Mesothelial cell of epicardium (in vitro differentiated cells): ENCODE results near the gene SAMD14. TPM values are rescaled to one million over a fixed set of nuclear protein-coding genes. Genes with fewer than 3 reads are reported as not detected.

Experiments used
- DNase-seq, 2 experiments: peaks; one replicate each; pipeline ENCODE4 v3.0.0; 2021; ENCODE audit warnings: low spot score in 2 of 2; ENCODE audit not compliant: unreplicated experiment in 2 of 2
- H3K27ac Mint-ChIP-seq: 2 replicates; pipeline ENCODE4 v1.8.0; 2021; ENCODE audit warnings: mixed read lengths
- H3K27me3 Mint-ChIP-seq: 2 replicates; pipeline ENCODE4 v1.8.0; 2021; ENCODE audit warnings: low read depth, mixed read lengths
- H3K36me3 Mint-ChIP-seq: 2 replicates; pipeline ENCODE4 v1.8.0; 2021; ENCODE audit warnings: mixed read lengths
- H3K4me1 Mint-ChIP-seq: 2 replicates; pipeline ENCODE4 v1.8.0; 2021; ENCODE audit warnings: mixed read lengths
- H3K4me3 Mint-ChIP-seq: 2 replicates; pipeline ENCODE4 v1.8.0; 2021; ENCODE audit warnings: mild to moderate bottlenecking, moderate library complexity, mixed read lengths
- H3K9me3 Mint-ChIP-seq: 2 replicates; pipeline ENCODE4 v1.8.0; 2021; ENCODE audit warnings: mixed read lengths
- CTCF ChIP-seq: fragments of 200-600 bp; sonication (generic); IDR thresholded peaks from one replicate; pipeline ENCODE4 v1.5.0; 2021; ENCODE audit warnings: antibody characterized with exemption; ENCODE audit not compliant: unreplicated experiment
- total RNA-seq: library from RNA; stranded (reverse); gene quantifications from 3 replicates; pipeline ENCODE4 v1.2.1, GENCODE V29; 2021

Gene SAMD14
- total RNA-seq, 1 donor from 2014 or later = 19.4 TPM

GRCh38 chr17:50098583-50098982 lies 31.4 kb downstream of the SAMD14 start:
- Mint-ChIP-seq H3K27me3 (no peaks in the 10 kb centered on the region), H3K4me3 (no peak overlapping the region), H3K4me1 (peaks cover 33% of the 10 kb centered on the region), H3K9me3 (no peaks in the 10 kb centered on the region), H3K36me3 (peaks cover 7% of the 10 kb centered on the region), H3K27ac (no peak overlapping the region)
- DNase-seq = no peak
- TF ChIP-seq CTCF = no peak

- H3K4me1 Mint-ChIP-seq = peaks cover 33% of the 10 kb centered on the region
- H3K27ac Mint-ChIP-seq = no peak overlapping the region
- no peak for DNase-seq
- TF ChIP-seq CTCF = no peak
- peaks cover 7% of the 10 kb centered on the region for H3K36me3 Mint-ChIP-seq
- H3K27me3 Mint-ChIP-seq = no peaks in the 10 kb centered on the region
- no peaks in the 10 kb centered on the region for H3K9me3 Mint-ChIP-seq
- no peak overlapping the region for H3K4me3 Mint-ChIP-seq
These were observed 32.0 kb downstream of the SAMD14 start for GRCh38 chr17:50097926-50098325.

- Mint-ChIP-seq H3K27ac (no peak overlapping the region), H3K27me3 (no peaks in the 10 kb centered on the region), H3K4me3 (peak overlapping the region; percentile 35), H3K9me3 (no peaks in the 10 kb centered on the region), H3K4me1 (peaks cover 33% of the 10 kb centered on the region), H3K36me3 (peaks cover 7% of the 10 kb centered on the region)
- no peak for TF ChIP-seq CTCF
- no peak for DNase-seq
These were observed 32.5 kb downstream of the SAMD14 start for GRCh38 chr17:50097455-50097854.

- Mint-ChIP-seq H3K27ac (no peak overlapping the region), H3K4me1 (peaks cover 28% of the 10 kb centered on the region), H3K27me3 (no peaks in the 10 kb centered on the region), H3K36me3 (peaks cover 7% of the 10 kb centered on the region), H3K4me3 (peak overlapping the region; percentile 96), H3K9me3 (no peaks in the 10 kb centered on the region)
- no peak for TF ChIP-seq CTCF
- DNase-seq = no peak
These were observed 33.2 kb downstream of the SAMD14 start for GRCh38 chr17:50096758-50097157.

GRCh38 chr17:50096092-50096491 lies 33.9 kb downstream of the SAMD14 start:
- Mint-ChIP-seq H3K9me3 (no peaks in the 10 kb centered on the region), H3K36me3 (peaks cover 7% of the 10 kb centered on the region), H3K27ac (peak overlapping the region; percentile 91), H3K4me3 (peak overlapping the region; percentile 96), H3K27me3 (no peaks in the 10 kb centered on the region), H3K4me1 (peaks cover 22% of the 10 kb centered on the region)
- no peak for TF ChIP-seq CTCF
- no peak for DNase-seq

- Mint-ChIP-seq H3K27me3 (no peaks in the 10 kb centered on the region), H3K27ac (peak overlapping the region; percentile 91), H3K9me3 (no peaks in the 10 kb centered on the region), H3K36me3 (peaks cover 7% of the 10 kb centered on the region), H3K4me1 (peaks cover 17% of the 10 kb centered on the region), H3K4me3 (peak overlapping the region; percentile 96)
- no peak for TF ChIP-seq CTCF
- DNase-seq = no peak
These were observed 34.3 kb downstream of the SAMD14 start for GRCh38 chr17:50095626-50096037.
